Measurements from ENCODE around the gene PDZD2. TPM values are rescaled to one million over a fixed set of nuclear protein-coding genes. Genes with fewer than 3 reads are reported as not detected.
A peak's percentile ranks its signal among the peaks of the same experiment; 100 is the strongest.
"Not testable (repeated sequence)": the region's sequence is repeated elsewhere in the genome, so short reads cannot be mapped to it uniquely, and the experiment has no call there.

Gene PDZD2
- polyA plus RNA-seq, 5 donors, result 13.6 to 22.4 (median 16.5) TPM

DNA sequence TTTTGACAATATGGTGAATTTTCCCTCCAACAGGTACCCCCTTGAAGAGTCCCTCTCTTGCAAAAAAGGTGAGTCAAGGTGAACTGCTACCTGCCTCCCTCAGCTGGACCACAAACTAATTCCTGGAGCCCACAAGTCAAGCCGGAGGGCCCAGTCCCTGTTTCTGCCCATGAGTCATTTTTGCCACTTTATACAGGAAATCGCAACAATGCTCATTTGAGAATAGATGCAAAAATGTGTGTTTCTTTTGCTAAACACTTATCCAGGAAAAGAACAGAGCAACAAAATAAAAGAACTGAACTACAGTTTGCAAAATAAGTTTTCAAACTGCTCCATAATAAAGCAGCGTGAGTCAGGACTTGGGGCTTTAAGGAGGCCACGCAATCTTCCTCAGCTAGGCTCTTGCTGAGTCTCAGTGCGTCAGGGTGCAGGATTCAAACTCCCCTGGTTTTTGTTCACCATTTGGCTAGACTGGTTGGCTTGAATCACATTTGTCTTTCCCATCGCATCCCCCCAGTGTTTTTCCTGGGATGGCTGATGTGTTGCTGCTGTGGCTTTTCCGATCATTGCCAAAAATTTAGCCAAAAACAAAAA lies 432.5 kb downstream of the PDZD2 start:
- no peak for DNase-seq

DNA sequence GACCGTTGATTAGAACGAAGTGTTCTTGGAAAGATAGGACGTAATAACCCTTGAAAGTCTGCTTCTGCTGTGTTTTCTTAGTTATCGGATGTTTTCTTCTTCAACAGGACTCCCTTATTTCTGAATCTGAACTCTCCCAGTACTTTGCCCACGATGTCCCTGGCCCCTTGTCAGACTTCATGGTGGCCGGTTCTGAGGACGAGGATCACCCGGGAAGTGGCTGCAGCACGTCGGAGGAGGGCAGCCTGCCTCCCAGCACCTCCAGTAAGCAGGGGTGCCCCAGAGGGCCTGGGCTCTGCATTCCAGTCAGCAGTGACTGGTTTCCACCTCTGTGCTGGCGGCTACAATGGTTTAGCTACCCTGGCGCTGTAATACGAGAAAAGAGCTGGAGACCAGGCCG lies 433.1 kb downstream of the PDZD2 start:
- no peak for DNase-seq

DNA sequence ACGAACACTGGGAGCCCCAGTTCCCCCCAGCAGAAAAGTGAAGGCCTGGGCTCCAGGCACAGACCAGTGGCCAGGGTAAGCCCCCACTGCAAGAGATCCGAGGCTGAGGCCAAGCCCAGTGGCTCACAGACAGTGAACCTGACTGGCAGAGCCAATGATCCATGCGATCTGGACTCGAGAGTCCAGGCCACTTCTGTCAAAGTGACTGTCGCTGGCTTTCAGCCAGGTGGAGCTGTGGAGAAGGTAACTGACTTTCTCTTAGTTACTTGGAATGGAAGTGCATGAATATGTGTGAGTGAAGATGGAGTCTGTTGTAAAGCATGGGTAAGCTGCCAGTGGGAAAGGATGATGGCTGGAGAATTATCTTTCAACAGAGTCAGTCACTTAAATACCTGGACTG lies 435.5 kb downstream of the PDZD2 start:
- no peak for DNase-seq

DNA sequence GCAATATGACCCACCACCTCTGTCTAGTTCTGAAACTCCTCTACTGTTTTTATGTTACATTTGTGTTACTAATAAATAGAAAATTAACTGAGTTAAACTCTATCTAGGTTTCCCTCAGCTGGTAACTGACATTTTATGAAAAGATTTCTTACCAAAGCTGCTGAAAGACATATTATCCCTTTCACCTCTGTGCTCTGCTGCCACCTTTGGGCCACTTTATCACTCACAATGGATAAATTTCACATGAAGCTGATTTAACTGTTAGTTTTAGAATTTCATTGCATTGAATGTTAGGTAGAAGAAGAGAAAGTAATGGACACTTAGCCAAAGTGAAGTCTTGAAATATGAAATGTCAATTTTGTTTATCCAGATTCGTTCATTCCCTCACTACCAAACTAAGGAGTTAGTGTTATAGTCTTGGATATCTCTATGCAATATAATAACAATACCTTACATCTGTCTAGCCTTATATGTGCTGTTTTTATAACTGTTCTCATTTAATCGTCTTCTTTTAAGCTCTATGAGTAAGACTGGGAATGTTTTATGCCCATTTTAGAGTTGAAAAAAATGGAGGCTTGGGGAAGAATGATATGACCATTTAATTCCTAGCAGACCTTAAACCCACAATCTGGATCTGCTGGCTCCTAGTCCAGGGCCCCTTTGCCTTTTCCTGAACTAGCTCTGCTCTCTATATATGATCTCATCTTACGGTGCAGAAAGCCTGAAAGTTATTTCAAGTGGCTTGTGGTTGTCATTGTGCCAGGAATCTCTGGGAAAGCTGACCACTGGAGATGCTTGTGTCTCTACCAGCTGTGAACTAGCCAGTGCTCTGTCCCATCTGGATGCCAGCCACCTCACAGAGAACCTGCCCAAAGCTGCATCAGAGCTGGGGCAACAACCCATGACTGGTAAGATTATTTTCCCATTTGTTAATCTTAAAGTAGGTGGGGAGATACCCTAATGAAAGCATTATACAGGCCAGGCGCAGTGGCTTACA lies 438.1 kb downstream of the PDZD2 start:
- DNase-seq, result peak in 1 of 2 donors; percentile 56

DNA sequence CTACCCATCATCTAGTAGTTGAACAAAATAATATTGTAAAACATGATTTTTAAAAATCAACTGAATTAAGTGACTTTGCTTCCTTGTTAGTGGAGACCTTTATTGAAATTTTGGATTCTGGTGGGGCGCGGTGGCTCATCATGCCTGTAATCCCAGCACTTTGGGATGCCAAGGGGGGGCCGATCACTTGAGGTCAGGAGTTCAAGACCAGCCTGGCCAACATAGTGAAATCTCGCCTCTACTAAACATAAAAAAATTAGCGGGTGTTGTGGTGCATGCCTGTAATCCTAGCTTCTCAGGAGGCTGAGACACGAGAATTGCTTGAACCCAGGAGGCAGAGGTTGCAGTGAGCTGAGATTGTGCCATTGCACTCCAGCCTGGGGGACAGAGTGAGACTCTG lies 439.9 kb downstream of the PDZD2 start:
- not testable (repeated sequence) for DNase-seq

DNA sequence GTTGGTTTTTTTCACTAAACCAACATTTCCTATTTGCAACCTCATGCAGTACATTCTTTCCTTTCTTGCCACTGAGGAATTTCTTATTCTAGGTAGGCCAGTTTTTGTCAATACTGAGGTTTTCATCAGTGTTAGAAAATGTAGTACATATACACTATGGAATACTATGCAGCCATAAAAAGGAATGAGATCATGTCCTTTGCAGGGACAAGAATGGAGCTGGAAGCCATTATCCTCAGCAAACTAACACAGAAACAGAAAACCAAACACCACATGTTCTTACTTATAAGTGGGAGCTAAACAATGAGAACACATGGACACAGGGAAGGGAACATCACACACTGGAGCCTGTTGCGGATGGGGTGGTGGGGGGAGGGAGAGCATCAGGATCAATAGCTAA lies 441.6 kb downstream of the PDZD2 start:
- not testable (repeated sequence) for DNase-seq

DNA sequence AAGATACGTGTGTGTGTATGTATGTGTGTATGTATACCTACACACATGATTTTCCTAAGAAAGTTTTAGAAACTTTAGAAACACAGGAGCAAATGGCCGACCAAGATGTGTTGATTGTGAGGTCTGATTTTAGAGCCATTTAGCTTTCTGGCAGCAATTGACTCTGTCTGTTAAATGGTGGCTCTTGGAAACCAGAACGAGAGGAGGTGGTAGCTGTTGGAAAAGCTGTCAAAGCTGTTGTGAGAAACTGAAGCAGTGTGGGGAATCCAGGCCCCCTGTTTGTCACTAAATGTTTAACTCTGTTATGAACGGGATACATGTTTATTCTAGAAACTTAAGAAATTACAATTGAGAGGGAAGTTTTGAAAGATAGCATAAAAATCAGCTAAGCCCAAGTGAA lies 443.8 kb downstream of the PDZD2 start:
- no peak for DNase-seq

DNA sequence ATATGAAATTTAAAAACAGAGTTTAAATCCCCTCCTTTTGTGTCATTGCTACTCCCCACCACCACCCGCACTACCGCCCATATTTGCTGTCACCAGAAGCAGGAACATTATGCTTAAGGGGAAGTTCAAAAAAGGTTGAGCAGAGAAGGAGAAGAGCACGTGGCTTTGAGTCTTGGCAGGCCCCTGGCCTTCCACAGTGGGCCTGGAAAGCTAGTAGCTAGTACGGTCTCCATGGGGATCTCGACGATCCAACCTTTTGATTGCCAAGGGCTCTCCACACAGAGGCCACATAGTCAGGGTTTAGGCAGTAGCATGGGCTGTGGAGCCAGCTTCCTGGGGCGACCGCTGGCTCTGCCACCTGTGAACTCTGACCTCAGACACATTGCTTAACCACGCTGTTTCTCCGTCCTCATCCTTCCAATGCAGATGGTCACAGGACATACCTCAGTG lies 445.1 kb downstream of the PDZD2 start:
- no peak for DNase-seq

DNA sequence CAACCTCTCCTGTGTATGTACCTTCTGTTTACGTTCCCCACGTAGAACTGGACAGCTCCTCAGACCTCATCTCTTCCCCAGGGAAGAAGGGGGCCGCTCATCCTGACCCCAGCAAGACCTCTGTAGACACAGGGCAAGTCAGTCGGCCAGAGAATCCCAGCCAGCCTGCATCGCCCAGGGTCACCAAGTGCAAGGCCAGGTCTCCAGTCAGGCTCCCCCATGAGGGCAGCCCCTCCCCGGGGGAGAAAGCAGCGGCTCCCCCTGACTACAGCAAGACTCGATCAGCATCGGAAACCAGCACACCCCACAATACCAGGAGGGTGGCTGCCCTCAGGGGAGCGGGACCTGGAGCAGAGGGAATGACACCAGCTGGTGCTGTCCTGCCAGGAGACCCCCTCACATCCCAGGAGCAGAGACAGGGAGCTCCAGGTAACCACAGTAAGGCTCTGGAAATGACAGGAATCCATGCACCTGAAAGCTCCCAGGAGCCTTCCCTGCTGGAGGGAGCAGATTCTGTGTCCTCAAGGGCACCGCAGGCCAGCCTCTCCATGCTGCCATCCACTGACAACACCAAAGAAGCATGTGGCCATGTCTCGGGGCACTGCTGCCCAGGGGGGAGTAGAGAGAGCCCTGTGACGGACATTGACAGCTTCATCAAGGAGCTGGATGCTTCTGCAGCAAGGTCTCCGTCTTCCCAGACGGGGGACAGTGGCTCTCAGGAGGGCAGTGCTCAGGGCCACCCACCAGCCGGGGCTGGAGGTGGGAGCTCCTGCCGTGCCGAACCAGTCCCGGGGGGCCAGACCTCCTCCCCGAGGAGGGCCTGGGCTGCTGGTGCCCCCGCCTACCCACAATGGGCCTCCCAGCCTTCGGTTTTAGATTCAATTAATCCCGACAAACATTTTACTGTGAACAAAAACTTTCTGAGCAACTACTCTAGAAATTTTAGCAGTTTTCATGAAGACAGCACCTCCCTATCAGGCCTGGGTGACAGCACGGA lies 448.5 kb downstream of the PDZD2 start:
- DNase-seq, result no peak

DNA sequence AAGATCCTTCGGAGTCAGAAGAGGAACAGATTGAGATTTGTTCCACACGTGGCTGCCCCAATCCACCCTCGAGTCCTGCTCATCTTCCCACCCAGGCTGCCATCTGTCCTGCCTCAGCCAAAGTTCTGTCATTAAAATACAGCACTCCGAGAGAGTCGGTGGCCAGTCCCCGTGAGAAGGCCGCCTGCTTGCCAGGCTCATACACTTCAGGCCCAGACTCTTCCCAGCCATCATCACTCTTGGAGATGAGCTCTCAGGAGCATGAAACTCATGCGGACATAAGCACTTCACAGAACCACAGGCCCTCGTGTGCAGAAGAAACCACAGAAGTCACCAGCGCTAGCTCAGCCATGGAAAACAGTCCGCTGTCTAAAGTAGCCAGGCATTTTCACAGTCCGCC lies 449.3 kb downstream of the PDZD2 start:
- DNase-seq, result no peak

DNA sequence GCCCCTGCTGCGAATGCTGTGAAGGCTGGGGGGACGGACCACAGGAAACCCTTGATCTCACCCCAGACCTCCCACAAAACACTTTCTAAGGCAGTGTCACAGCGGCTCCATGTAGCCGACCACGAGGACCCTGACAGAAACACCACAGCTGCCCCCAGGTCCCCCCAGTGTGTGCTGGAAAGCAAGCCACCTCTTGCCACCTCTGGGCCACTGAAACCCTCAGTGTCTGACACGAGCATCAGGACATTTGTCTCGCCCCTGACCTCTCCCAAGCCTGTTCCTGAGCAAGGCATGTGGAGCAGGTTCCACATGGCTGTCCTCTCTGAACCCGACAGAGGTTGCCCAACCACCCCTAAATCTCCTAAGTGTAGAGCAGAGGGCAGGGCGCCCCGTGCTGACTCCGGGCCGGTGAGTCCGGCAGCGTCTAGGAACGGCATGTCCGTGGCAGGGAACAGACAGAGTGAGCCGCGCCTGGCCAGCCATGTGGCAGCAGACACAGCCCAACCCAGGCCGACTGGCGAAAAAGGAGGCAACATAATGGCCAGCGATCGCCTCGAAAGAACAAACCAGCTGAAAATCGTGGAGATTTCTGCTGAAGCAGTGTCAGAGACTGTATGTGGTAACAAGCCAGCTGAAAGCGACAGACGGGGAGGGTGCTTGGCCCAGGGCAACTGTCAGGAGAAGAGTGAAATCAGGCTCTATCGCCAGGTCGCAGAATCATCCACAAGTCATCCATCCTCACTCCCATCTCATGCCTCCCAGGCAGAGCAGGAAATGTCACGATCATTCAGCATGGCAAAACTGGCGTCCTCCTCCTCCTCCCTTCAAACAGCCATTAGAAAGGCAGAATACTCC lies 450.4 kb downstream of the PDZD2 start:
- no peak for DNase-seq

DNA sequence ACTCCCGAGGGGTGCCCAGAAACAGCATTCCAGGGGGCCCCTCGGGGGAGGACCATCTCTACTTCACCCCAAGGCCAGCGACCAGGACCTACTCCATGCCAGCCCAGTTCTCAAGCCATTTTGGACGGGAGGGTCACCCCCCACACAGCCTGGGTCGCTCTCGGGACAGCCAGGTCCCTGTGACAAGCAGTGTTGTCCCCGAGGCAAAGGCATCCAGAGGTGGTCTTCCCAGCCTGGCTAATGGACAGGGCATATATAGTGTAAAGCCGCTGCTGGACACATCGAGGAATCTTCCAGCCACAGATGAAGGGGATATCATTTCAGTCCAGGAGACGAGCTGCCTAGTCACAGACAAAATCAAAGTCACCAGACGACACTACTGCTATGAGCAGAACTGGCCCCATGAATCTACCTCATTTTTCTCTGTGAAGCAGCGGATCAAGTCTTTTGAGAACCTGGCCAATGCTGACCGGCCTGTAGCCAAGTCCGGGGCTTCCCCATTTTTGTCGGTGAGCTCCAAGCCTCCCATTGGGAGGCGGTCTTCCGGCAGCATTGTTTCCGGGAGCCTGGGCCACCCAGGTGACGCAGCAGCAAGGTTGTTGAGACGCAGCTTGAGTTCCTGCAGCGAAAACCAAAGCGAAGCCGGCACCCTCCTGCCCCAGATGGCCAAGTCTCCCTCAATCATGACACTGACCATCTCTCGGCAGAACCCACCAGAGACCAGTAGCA lies 451.3 kb downstream of the PDZD2 start:
- DNase-seq, result no peak

DNA sequence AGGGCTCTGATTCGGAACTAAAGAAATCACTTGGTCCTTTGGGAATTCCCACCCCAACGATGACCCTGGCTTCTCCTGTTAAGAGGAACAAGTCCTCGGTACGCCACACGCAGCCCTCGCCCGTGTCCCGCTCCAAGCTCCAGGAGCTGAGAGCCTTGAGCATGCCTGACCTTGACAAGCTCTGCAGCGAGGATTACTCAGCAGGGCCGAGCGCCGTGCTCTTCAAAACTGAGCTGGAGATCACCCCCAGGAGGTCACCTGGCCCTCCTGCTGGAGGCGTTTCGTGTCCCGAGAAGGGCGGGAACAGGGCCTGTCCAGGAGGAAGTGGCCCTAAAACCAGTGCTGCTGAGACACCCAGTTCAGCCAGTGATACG lies 451.8 kb downstream of the PDZD2 start:
- no peak for DNase-seq

DNA sequence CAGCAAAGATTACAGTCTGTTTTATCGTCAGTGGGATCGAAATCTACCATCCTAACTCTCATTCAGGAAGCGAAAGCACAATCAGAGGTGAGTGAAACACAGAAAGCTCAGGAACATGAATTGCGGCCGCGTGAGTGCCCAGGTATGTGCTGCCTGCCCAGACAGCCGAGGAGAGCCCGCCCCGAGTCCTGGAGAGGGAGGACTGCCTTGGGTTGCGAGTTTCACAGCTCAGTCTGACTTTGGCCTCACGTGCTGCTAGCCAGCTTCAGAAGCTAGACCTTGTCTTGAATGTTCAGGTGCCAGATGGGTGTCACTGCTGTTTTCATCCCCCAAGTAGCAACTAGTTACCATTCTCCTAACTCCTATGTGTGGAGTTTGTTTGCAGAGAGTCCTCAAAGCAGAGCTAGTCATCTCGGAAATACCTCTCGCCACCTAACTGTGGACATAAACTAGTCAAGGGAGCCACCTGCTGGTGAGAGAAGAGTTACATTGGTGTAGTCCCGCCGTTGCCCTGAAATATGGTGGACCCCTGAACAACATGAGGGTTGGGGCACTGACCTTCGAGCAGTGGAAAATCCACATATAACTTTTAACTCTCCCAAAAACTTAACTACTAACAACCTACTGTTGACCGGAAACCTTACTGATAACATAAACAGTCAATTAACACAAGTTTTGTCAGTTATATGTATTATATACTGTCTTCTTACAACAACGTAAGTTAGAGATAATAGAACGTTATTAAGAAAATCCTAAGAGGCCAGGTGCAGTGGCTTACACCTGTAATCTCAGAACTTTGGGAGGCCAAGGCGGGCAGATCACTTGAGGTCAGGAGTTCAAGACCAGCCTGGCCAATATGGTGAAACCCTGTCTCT lies 454.2 kb downstream of the PDZD2 start:
- peak; percentile 41 to 64 for DNase-seq

DNA sequence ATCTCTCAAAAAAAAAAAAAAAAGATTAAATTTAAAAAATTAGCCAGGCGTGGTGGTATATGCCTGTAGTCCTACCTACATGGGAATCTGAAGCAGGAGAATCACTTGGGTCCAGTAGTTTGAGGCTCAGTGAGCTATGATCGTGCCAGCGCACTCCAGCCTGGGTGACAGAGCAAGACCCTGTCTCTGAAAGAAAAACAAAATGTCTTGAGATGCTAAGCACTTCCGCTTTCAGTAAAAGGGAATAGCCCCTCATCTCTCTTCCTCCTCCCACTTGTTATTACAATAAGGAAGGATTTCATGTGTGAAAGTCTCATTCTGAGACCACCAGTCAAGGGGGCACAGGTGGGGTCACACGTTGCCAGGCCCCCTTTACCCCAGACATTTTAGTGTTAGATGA lies 455.8 kb downstream of the PDZD2 start:
- no peak for DNase-seq

DNA sequence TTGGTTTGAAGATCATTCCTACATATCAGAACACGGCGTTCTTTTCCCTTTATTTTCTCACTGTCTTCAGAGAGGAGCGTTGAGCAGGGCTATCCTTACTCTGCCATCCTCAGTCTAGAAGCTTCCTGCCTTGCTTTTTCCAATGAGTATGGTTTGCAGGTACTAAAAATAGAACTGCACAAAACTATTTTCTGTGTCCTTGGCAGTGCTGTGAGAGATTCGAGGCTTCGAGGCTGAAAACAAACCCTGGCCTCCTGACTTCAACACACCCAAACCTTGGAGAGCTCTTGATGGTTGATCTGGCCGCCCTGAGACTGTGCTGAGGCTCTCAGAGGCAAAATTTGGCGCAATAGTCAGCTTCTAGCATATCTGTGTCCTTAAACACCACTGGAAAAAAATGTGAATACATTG lies 456.3 kb downstream of the PDZD2 start:
- DNase-seq, result no peak

DNA sequence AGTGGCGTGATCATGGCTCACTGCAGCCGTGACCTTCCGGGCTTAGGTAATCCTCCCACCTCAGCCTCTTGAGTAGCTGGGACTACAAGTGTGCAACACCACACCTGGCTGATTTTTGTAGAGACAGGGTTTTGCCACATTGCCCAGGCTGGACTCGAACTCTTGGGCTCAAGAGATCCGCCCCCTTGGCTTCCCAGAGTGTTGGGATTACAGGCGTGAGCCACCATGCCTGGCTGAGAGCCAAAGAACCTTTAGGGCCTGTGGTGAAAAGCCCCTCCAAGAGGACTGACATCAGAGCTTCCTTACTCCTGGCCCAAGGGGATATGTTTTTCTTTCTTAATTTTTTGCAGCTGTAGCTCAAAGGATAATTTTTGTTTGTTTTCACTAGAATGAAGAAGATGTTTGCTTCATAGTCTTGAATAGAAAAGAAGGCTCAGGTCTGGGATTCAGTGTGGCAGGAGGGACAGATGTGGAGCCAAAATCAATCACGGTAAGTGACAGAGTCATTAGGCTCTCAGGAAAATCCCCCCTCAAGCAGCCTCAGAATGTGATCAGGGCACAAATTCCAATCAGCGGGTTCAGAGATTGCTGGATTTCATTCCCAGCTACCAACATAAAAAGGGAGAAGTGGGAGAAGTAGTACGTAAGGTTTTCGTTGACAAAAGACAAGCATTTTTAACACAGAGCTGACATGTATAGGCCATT lies 458.1 kb downstream of the PDZD2 start:
- no peak for DNase-seq

DNA sequence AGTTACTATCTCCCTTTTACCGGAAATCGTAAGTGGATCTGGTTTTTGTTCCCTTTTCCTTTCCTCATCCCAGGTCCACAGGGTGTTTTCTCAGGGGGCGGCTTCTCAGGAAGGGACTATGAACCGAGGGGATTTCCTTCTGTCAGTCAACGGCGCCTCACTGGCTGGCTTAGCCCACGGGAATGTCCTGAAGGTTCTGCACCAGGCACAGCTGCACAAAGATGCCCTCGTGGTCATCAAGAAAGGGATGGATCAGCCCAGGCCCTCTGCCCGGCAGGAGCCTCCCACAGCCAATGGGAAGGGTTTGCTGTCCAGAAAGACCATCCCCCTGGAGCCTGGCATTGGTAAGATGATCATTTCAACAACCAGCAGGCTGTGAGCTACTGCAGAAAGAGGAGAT lies 459.4 kb downstream of the PDZD2 start:
- no peak for DNase-seq

DNA sequence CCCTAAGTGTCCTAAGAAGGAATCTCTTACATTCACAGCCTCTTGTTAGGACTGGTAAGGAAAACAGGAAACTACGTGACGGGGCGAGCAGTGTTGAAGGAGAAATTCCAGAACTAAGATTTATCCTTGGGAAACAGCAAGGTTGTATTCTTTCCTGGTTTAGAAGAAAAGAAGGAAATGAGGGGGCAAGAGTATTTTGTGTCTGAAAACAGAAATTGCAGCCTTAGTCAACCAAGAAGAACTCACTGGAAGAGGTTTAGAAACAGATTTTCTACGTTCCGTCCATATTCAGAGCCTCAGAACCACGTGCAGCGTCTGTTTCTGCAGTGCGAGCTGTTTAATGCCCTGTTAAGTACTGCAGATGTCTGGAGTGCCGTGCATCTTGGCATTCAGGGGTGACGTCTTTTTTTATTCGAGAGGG lies 460.0 kb downstream of the PDZD2 start:
- DNase-seq, result no peak
